HepG2 (cell line): ENCODE measurements around the gene RUNX3.

Source experiments
- CTCF ChIP-seq: sonication (generic); formaldehyde crosslinking; IDR thresholded peaks from 2 replicates; pipeline ENCODE4 v1.5.0; 2020; ENCODE audit warnings: mild to moderate bottlenecking, missing genetic modification reagents, moderate library complexity
- JUN ChIP-seq: sonication (generic); formaldehyde crosslinking; IDR thresholded peaks from 2 replicates; pipeline ENCODE4 v1.4.0; 2020; ENCODE audit warnings: mild to moderate bottlenecking, missing genetic modification reagents
- RXRB ChIP-seq: IDR thresholded peaks from 2 replicates; pipeline ENCODE4 v1.6.1; 2016; ENCODE audit warnings: borderline replicate concordance, missing genetic modification reagents, missing compliant biosample characterization
- U2AF2 ChIP-seq: fragments of 200-400 bp; formaldehyde crosslinking; IDR thresholded peaks from 2 replicates; pipeline ENCODE4 v1.6.1; 2017; ENCODE audit warnings: low read depth, mild to moderate bottlenecking, low read length

- TF ChIP-seq U2AF2, result no peak
- no peak for TF ChIP-seq CTCF (CRISPR knock-in tag)
- no peak for TF ChIP-seq JUN (CRISPR knock-in tag)
- no peak for TF ChIP-seq RXRB (CRISPR knock-in tag)
Observed at GRCh38 chr1:24886241-24886640, 43.8 kb downstream of the RUNX3 start.
